GM20000 (cell line): Measurements from ENCODE around the gene SEPTIN11.

Experiments used
- DNase-seq: peaks from one replicate; pipeline ENCODE4 v3.0.0; 2012; ENCODE audit warnings: low spot score
- TF ChIP-seq, protein P1 (sequence below): IDR thresholded peaks from 2 replicates; pipeline ENCODE4 v1.5.1; 2012; ENCODE audit warnings: mild to moderate bottlenecking, control low read depth; ENCODE audit errors: extremely low read depth, missing control alignments

The SEPTIN11 gene

DNA sequence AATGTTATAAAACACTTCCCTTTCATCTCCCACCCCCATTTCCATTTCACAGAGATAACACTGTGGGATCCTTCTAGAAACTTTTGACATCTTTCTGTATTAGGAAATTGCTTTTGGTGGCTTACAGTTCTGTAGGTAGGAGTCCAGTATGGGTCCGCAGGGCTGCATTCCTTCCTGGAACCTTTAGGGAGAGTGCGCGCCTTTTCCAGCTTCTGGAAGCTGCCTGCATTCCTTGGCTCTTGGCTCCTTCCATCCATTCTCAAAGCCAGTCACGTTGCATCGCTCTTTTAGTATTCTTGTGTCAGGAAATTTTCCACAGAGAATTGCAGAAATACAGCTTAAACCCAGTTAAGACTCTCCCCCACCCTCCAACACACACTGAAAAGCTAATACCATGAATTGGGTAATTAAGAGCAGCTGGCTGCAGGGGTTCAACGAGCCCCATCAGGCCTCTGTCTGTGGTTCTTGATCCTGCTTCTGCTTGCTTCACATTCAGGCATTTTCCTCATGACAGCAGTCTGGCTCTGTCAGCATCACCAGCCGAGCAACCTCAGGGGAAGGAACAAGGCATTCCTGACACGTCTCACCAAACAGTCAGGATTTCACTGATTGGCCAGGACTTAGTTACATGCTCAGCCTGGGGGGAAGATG, 48.8 kb downstream of the SEPTIN11 start:
- no peak for DNase-seq
- TF ChIP-seq, protein P1, sequence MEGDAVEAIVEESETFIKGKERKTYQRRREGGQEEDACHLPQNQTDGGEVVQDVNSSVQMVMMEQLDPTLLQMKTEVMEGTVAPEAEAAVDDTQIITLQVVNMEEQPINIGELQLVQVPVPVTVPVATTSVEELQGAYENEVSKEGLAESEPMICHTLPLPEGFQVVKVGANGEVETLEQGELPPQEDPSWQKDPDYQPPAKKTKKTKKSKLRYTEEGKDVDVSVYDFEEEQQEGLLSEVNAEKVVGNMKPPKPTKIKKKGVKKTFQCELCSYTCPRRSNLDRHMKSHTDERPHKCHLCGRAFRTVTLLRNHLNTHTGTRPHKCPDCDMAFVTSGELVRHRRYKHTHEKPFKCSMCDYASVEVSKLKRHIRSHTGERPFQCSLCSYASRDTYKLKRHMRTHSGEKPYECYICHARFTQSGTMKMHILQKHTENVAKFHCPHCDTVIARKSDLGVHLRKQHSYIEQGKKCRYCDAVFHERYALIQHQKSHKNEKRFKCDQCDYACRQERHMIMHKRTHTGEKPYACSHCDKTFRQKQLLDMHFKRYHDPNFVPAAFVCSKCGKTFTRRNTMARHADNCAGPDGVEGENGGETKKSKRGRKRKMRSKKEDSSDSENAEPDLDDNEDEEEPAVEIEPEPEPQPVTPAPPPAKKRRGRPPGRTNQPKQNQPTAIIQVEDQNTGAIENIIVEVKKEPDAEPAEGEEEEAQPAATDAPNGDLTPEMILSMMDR, result no peak
